HG02885 (cell line): Measurements from ENCODE around the gene MAD1L1.
"Not testable (repeated sequence)": the region's sequence is repeated elsewhere in the genome, so short reads cannot be mapped to it uniquely, and the experiment has no call there.

ENCODE experiments used
- ATAC-seq: cut with Tn5 transposase; IDR thresholded peaks from one replicate; pipeline ENCODE4 v1.9.1; 2021; ENCODE audit warnings: mild to moderate bottlenecking; ENCODE audit not compliant: unreplicated experiment, poor library complexity

The MAD1L1 gene

DNA sequence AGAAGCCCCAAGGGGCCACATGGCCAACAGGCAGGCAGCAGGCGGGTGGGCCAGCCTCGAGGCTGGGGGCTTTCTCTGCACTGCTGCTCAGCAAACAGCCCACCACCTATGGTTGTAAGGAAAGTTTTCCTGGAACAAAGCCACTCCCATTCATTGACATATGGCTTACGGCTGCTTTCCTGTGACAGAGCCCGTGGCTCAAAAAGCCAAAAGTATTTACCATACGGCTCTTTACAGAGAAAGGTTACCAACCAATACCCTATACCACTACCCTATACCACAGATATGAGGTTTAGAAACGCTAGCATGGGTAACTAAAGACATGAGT is 152.7 kb downstream of the MAD1L1 start:
- ATAC-seq: no peak

DNA sequence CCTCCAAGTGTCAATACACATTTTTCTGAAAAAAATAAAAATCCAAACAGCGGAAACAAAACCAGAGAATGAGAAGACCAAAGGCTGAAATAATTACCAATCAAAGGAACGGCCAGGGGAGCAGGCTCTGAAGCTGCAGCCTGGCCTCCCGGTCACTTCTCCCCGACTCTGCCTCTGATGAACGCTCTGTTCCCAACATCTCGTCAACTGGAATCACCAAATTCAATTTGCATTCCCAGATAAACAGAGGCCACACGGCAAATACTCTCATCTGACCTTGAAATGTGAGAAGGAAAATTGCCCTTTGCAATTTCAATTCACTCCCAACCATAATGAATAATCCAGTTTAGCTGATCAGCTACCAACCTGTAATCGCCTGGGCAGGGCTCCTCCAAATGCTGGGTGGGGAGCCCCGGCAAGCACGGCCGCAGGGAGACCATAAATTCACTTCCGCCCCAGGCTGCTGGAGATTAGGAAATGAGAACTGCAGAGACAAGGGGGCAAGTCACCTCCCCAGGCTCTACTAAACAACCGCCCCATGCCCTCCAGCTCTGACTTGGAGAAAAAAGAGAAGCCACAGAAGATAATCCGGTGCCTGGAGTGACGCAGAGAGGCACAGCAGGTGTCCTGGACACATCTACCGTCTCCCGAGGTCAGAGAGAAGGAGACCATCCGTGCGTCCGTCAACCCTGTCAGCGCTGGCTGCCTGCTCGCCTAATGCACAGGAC is 153.2 kb downstream of the MAD1L1 start:
- no peak for ATAC-seq

DNA sequence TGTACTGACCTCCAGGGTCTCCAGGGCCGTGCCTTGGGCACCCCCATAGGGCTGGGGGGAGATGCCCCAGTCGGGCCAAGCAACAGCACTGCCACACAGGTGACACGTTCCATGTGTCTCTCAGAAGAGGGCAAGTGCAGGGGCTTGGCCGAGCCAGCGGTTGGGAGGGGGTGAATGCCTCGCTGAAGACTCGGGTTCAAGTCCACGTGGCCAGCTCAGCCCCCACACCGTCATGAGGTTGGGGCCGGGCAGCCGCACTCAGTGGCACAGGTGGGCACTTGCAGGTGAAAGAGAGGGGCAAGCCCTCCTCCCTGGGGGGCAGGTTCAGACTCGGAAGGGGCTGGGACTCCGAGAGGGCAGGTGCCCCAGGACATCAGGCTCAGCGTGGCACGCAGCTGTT is 153.8 kb downstream of the MAD1L1 start:
- ATAC-seq: no peak

DNA sequence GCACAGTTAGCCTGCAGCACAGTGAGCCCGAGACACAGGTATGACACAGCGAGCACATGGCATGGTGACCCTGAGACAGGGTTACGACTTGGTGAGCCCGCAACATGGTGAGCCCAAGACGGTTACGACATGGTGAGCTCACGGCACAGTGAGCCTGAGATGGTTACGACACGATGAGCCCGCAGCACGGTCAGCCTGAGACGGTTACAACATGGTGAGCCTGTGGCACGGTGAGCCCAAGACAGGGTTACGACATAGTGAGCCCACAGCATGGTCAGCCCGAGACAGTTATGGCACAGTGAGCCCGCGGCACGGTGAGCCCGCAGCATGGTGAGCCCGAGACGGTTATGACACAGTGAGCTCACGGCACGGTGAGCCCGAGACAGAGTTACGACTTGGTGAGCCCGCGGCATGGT is 156.1 kb downstream of the MAD1L1 start:
- no peak for ATAC-seq

DNA sequence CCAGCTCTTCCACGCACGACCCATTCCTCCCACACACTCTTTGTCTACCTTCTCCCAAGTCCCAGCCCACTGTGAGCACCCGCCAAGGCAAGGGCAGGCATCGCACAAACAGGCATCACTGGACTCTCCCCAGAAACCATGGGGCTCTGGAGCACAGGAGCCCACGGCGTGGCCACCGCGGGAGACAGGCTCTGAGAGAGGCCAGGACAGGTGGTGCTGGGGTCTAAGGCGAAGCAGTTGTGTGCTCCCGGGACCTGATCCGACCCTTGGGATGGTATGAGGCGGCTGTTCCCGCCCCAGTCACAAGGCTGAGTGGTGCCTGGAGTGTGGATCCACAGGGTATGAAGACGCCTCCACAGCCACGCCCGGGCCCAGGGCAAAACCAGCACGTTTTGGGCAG is 156.9 kb downstream of the MAD1L1 start:
- no peak for ATAC-seq

DNA sequence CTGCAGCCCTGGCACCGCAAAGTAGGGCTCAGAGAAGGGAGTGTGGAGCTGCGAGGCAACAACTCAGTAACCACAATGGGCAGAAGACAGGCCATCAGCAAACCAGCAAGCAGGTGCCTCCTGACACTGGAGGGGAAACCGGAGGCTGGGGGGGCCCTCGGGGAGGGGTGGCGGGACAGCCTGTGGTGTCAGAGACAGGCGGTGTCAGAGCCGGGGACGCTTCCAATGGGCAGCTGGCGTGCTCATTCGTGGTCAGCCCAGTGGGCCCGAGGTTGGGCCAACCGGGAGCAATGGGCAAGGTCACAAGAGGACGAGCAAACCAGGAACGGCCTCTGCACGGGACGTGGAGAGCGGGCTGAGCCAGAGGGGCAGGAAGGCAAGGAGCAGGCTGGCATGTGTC is 158.1 kb downstream of the MAD1L1 start:
- no peak for ATAC-seq

DNA sequence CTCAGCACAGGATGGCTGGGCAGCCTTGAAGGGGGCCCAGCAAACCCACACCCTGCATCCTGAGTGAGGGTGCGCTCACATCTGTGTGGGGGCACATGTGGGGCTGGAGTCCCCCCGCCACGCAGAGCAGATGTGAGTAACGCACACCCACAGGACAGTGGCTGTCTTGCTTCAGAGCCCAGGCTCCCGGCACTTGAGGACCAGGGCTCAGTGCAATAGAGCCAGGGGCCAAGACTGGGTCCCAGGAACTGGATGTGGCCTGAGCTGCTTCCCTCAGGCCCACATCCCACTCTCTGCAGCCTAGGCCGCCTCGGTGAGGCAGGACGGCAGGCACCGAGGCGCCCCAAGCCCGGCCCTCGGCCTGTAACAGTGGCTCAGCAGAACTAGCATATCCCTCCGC is 159.9 kb downstream of the MAD1L1 start:
- ATAC-seq: no peak

DNA sequence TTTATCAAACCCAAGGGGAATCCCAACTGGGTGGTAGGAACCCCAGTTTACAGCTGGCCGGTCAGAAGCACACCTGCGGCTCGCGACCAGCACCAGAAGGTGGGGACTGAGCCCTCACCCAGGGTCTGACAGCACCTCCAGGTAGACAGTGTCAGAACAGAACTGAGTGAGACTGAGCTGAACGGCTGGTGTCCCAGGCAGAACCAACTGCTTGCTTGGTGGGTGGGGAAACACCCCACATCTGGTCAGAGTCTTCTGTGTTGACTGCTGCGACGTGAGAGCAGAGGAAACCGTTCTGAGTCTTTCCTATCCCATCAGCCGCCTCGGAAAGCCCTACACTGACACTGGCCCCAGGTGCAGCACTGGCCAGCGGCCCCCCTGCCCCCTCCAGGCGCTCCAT is 160.7 kb downstream of the MAD1L1 start:
- peak; percentile 94 for ATAC-seq

DNA sequence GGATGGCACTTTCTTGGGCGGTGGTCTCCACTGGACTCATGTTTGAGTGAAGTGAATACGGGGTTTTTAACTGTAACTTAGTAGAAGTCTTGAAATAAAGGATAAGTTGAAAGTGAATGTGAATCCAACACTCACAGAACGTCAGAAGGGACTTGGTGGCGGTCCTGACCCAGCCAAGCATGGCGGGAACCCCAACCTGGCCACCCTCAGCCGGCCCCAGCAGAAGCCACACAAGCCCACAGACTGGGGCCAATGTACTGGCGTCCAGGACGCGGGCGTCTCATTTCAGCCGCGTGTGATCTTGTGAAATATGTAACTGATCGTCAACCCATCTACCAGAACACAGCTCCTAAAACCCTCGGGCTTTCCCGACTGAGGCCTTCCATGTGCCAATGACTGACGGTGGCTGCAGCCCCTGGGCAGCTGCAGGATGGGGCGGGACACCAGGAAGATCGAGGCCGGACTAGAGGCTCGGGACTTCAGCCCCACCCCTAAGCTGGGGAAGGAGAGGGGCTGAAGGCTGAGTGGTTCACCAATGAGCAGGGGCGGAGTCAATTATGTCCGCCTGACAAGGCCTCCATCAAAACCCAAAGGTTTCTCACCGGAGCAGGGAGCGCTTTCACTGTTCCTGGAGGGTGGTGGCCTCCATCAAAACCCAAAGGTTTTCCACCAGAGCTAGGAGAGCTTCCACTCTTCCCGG is 161.5 kb downstream of the MAD1L1 start:
- ATAC-seq: no peak

DNA sequence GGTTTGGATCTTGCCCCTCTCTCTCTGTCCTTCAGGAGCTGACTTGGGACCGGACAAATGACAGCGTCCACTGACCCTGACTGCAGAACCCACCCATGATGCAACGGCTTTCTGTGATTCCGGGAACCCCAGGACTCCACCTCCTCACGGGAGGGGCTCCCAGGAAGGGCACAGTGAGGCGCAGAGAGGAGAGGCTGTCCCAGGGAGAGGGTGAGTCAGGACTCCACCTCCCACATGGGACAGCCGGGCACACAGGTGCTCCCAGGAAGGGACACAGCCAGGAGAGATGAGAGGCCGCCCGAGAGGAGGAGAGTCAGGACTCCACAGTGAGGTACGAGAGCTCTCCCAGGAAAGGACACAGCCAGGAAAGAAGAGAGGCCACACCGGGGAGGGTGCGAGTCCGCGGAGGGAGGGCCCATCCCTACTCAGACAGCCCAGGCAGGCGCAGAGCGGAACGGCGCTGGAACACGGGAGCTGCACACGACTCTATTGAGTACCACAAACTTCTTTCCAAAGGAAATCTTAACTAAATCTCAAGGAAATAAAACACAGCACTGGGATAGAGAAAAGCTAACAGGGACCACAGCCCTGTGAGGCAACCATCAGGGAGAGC is 162.5 kb downstream of the MAD1L1 start:
- no peak for ATAC-seq

DNA sequence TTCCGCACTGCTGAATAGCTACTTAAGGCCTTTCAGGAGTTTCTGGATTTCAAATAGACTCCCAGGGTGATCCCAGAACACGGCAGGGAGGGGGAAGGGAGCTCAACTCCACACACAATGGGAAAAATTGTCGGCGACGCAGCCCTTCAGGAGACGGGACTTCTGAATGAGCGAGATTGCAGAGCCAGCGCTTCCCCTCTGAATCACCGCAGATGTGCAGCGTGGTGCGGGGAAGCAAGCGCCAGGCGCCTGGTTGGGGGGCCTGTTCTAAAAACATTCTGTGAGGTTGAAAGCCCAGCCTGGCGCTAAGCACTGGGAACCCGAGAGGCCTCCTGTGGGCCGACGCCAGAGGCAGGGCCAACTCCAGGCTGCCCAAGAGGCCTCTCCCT is 163.3 kb downstream of the MAD1L1 start:
- ATAC-seq: no peak

DNA sequence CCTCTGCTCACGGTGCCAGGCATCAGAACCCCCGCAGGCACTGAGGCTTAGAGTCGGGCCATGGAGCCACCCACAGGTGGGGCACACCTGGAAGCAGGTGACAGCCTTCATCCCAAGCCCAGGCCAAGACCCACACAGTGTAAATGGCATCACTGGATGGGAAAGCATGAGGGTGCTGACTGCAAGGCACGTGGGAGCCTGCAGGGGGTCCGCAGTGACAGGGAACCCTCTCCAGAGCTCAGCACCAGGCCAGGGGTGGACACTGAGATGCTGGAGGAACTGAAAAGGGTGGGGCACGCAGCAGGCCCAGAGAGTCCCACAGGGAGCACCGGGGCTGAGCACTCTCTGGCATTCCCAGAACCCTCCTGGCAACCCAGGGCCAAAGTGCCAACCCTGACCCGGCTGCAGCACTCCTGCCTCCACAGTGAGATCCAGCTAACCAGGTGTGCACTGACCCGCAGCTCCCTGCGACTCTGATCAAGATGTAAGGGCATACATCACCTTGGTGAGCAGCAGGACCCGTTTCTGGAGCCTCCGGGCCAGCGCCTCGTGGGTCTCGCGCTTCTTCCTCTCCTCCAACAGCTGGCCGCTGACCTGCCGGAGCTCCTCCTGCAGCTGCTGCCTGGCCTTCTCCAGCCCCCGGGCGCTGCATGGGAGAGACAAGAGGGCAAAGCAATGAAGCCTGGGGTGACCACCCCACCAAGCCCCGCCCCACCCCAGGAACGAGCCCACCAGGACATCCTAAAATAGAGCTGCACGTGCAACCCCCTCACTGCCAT is 163.9 kb downstream of the MAD1L1 start:
- ATAC-seq: no peak

DNA sequence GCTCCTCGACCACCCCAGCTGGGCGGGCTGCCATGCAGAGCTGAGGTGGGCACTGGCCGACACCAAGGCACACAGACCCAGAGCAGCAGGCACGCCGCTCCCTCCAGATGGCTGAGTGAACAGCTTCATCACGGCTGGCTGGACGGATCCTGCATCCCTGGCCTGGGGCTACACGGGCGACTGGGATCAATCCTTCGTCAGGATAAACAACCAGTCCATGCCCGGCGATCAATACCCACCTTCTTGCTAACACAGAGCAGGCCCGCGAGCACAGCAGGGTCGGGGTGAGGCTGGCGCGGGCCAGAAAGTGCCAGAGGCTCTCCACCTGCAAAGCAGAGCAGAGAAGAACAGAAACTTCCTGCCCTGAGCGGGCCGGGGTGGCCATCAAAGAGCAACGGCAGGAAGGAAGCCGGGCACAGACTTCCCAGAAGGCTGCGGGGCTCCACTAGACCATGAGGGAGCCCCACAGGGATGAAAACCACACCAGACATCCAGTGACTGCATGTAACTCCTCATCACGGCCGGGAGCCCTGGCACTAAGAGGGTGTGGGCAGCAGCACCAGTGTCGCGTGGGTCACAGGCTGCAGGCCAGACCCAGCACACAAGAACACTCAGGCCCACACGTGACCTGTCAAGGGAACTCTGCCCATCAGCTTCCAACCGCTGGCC is 166.4 kb downstream of the MAD1L1 start:
- ATAC-seq: no peak

DNA sequence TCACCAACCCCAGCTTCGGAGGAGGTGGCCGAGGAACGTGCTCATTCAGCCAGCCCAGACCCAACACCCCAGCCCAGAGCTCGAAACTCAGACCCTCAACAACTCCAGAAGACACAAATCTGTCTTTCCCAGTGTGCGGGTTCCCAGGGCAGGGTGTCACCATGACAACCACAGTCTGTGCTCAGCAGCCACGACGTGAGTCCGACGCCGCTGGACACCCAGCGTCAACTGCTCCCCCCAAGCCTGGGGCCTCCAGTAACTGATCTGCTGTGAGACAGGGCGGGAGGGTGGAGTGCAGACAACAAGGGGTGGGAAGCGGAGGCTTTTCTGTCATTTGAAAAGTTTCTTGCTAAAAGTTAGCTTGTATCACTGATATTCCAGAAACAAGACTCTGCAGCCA is 167.2 kb downstream of the MAD1L1 start:
- ATAC-seq: no peak

DNA sequence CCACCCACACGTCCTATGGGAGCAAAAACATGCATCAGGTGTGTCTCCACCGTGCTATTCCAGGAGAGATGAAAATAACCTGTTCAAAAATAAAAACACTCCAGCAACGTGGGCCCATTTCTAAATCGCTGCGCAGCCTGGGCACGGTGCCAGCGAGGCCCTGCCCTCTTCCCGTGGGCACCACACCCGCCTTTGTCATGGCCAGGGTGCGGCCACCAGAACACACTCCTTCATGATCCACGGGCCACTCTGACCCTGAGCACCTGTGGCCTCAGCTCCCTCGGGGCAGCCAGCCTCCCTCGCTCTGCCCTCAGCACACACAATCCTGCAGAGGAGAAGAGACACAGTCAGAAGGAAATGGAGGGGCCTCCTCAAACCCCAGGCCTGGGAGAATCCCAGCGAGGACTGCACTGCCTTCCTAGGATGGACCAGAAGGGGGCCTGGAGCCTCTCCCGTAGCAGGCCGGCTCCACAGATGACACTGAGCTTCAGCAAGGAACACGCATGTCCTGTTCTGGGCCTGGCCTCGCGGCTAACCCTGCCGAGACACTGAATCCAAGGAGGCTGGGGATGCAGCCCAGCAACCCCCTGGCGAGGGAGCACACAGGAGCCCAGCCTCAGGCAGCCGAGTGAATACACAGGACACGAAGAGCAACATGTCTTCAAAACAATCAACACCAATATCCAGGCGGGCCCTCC is 169.0 kb downstream of the MAD1L1 start:
- ATAC-seq: no peak

DNA sequence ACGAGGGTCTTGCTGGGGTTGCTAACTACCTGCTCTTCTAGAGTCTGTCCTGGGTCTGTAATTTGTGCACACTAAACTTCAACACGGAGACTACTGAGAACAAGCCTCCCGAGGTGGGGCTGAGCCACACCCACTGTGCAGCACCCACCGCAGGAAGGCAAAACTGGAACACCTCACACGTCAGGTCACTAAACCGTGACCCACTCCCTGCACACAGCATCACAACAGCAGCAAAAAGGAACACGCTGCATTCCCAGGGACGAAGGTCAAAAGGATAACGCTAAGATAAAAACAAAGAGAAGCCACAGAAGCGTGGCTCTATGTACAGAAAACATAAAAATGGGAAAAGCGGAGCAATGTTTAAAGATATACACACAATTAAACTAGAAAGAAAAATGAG is 170.1 kb downstream of the MAD1L1 start:
- ATAC-seq: no peak

DNA sequence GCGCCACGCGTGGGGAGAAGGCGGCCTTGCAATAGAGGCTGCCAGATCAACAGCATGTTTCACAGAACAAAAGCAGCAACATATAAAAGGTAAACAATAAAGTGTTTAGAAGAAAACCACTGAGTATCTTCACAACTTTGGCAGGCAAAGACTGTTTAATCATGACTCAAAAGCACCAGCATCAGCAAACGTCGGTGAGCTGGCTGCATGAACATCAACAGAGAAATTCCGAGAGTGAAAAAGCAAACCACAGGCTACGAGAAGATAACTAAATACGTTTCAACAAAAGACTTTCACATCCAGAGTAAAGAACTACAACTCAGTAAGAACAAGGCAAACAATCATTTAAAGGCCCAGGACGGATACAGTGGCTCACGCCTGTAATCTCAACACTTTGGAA is 172.0 kb downstream of the MAD1L1 start:
- no peak for ATAC-seq

DNA sequence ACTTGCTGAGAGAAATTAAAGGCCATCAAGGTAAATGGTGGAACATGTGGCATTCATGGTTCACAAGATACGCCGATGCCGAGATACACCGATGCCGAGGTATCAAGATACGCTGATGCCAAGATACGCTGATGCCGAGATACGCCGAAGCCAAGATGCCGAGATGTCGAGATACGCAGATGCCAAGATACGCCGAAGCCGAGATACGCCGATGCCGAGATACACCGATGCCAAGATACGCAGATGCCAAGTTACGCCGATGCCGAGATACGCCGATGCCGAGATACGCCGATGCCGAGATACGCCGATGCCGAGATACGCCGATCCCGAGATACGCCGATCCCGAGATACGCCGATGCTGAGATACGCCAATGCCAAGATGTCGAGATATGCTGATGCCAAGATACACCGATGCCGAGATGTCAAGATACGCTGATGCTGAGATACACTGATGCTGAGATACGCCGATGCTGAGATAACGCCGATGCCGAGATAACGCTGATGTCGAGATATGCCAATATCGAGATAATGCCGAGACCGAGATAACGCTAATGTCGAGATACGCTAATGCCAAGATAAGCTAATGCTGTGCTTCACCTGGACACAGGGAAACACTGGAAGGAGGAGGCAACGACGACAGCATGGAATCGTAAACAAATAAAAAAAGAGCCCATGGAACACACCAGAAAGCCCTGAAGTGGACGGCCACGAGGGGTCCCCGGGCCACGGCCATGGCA is 172.6 kb downstream of the MAD1L1 start:
- ATAC-seq: no peak

DNA sequence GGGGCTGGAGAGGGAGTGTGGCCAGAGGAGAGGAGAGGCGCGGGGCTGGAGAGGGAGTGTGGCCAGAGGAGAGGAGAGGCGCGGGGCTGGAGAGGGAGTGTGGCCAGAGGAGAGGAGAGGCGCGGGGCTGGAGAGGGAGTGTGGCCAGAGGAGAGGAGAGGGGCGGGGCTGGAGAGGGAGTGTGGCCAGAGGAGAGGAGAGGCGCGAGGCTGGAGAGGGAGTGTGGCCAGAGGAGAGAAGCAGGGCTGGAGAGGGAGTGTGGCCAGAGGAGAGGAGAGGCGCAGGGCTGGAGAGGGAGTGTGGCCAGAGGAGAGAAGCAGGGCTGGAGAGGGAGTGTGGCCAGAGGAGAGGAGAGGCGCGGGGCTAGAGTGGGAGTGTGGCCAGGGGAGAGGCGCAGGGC is 174.5 kb downstream of the MAD1L1 start:
- not testable (repeated sequence) for ATAC-seq
